Stomach (tissue), 4 donors: ENCODE measurements around the gene NUDCD2.

Experiments used
- POLR2AphosphoS5 ChIP-seq, 3 donors: sonication (generic); formaldehyde crosslinking; IDR thresholded peaks; one replicate each; pipeline ENCODE4 v1.6.1; 2016; ENCODE audit warnings: antibody characterized with exemption in 3 of 3
- TF ChIP-seq, protein P1 (sequence below), 7 experiments: fragments of 450-650 bp in 4 of 7; fragments of 200-600 bp in 3 of 7; sonication (generic) in 3 of 7; IDR thresholded peaks; one replicate each; pipeline ENCODE4 v1.5.1; 2016 to 2019; ENCODE audit warnings: antibody characterized with exemption in 7 of 7, control low read depth in 2 of 7, mild to moderate bottlenecking in 1 of 7

DNA sequence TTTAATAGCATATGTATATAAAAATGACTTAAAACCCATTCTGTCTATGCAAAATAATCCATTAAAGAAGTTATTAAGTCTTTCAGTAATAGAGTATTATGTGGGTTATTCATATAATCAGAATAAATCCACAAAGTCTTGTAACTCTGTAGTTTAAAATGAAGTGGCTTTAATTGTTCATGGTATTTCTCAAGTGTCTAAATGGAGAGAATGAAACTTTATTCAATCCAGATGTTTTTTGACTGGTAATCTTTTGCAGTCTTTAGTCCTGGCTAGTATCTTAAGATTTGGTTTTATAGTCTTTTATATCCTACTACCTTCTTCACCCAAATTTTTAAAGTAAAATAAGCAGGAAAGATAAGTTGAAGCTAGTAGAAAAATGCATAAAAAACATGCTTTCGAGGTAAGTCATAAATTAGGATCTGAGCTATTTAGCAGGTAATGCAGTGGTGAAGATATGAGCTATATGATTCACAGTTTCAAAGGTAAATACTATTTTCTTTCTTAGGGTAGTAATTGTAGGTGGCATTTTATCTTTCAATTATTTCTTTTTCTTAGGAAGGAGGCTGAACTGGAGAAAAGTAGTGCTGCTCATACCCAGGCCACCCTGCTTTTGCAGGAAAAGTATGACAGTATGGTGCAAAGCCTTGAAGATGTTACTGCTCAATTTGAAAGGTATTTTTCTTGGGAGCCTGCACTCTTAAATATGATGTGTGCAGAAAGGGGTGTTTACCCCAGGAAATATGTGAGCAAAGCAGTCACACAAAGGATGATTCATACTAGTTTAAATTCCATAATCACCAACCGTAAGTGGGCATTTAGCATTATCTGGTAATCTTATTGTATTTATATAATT, 18.5 kb upstream of the NUDCD2 start:
- TF ChIP-seq, protein P1, sequence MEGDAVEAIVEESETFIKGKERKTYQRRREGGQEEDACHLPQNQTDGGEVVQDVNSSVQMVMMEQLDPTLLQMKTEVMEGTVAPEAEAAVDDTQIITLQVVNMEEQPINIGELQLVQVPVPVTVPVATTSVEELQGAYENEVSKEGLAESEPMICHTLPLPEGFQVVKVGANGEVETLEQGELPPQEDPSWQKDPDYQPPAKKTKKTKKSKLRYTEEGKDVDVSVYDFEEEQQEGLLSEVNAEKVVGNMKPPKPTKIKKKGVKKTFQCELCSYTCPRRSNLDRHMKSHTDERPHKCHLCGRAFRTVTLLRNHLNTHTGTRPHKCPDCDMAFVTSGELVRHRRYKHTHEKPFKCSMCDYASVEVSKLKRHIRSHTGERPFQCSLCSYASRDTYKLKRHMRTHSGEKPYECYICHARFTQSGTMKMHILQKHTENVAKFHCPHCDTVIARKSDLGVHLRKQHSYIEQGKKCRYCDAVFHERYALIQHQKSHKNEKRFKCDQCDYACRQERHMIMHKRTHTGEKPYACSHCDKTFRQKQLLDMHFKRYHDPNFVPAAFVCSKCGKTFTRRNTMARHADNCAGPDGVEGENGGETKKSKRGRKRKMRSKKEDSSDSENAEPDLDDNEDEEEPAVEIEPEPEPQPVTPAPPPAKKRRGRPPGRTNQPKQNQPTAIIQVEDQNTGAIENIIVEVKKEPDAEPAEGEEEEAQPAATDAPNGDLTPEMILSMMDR (IDR thresholded peaks at IDR 0.05): no peak
- no peak for TF ChIP-seq POLR2AphosphoS5 (IDR thresholded peaks at IDR 0.05)
